Measurements from ENCODE around the gene LAMA2.

- no peak for TF ChIP-seq POLR2A (IDR thresholded peaks at IDR 0.05)
- TF ChIP-seq, protein P1, sequence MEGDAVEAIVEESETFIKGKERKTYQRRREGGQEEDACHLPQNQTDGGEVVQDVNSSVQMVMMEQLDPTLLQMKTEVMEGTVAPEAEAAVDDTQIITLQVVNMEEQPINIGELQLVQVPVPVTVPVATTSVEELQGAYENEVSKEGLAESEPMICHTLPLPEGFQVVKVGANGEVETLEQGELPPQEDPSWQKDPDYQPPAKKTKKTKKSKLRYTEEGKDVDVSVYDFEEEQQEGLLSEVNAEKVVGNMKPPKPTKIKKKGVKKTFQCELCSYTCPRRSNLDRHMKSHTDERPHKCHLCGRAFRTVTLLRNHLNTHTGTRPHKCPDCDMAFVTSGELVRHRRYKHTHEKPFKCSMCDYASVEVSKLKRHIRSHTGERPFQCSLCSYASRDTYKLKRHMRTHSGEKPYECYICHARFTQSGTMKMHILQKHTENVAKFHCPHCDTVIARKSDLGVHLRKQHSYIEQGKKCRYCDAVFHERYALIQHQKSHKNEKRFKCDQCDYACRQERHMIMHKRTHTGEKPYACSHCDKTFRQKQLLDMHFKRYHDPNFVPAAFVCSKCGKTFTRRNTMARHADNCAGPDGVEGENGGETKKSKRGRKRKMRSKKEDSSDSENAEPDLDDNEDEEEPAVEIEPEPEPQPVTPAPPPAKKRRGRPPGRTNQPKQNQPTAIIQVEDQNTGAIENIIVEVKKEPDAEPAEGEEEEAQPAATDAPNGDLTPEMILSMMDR (IDR thresholded peaks at IDR 0.05 in 8 of 11, conservative IDR thresholded peaks at IDR 0.05 in 3 of 11) = no peak
- TF ChIP-seq POLR2AphosphoS5 (IDR thresholded peaks at IDR 0.05) = no peak
These were observed 164.9 kb downstream of the LAMA2 start for GRCh38 chr6:129047834-129048233.

All from spleen (tissue), 7 donors.